Natural killer cell (primary cell): ENCODE measurements around the gene UQCC2. TPM values are rescaled to one million over a fixed set of nuclear protein-coding genes. Genes with fewer than 3 reads are reported as not detected.
A peak's percentile ranks its signal among the peaks of the same experiment; 100 is the strongest.

ENCODE experiments used
- ATAC-seq, 3 donors: fragments of 150-1000 bp in 2 of 3; fragments of 200-7000 bp in 1 of 3; cut with Tn5 transposase; 1 replicate in 1 of 3; 2 replicates in 2 of 3; pipeline ENCODE4 v1.10.0; 2021; ENCODE audit warnings: mild to moderate bottlenecking in 2 of 3, moderate library complexity in 2 of 3
- DNase-seq, 2 donors: peaks; one replicate each; pipeline versions ENCODE4 v3.0.0 to v3.0.0-alpha.2; 2013 to 2021; ENCODE audit warnings: mixed read lengths in 1 of 2
- H3K27ac ChIP-seq: one replicate; pipeline ENCODE4 v1.5.1; 2013; ENCODE audit warnings: mild to moderate bottlenecking, low read length
- H3K27me3 ChIP-seq: one replicate; pipeline ENCODE4 v1.6.1; 2013; ENCODE audit warnings: low read length; ENCODE audit not compliant: control insufficient read depth, insufficient read depth
- H3K36me3 ChIP-seq: one replicate; pipeline ENCODE4 v1.6.1; 2013; ENCODE audit warnings: low read length; ENCODE audit not compliant: control insufficient read depth, insufficient read depth
- H3K4me1 ChIP-seq: one replicate; pipeline ENCODE4 v1.6.1; 2013; ENCODE audit warnings: low read length; ENCODE audit not compliant: control insufficient read depth, insufficient read depth
- H3K4me3 ChIP-seq: one replicate; pipeline ENCODE4 v1.5.1; 2013; ENCODE audit warnings: low read length
- H3K9me3 ChIP-seq: one replicate; pipeline ENCODE4 v1.6.1; 2013; ENCODE audit warnings: low read length; ENCODE audit not compliant: control insufficient read depth, insufficient read depth
- H3K27ac Mint-ChIP-seq, 2 donors: one replicate each; pipeline ENCODE4 v1.8.0; 2022; ENCODE audit warnings: mild to moderate bottlenecking in 2 of 2, mixed read lengths in 2 of 2, moderate library complexity in 1 of 2
- H3K27me3 Mint-ChIP-seq, 2 donors: one replicate each; pipeline ENCODE4 v1.8.0; 2022; ENCODE audit warnings: low read depth in 2 of 2, mixed read lengths in 2 of 2
- H3K36me3 Mint-ChIP-seq: one replicate; pipeline ENCODE4 v1.8.0; 2022; ENCODE audit warnings: mixed read lengths
- H3K4me1 Mint-ChIP-seq, 2 donors: one replicate each; pipeline ENCODE4 v1.8.0; 2022; ENCODE audit warnings: mixed read lengths in 2 of 2
- H3K4me3 Mint-ChIP-seq: one replicate; pipeline ENCODE4 v1.8.0; 2022; ENCODE audit warnings: mild to moderate bottlenecking, moderate library complexity, mixed read lengths
- H3K9me3 Mint-ChIP-seq, 2 donors: one replicate each; pipeline ENCODE4 v1.8.0; 2022; ENCODE audit warnings: mixed read lengths in 2 of 2
- WGBS: methylation state at CpG from one replicate; pipeline ENCODE4 v1.1.7; 2013; ENCODE audit warnings: missing lambda C conversion rate; ENCODE audit not compliant: insufficient coverage; 5-methylcytosine and 5-hydroxymethylcytosine counted together
- intact Hi-C: fragments of 100-400 bp; cut with micrococcal nuclease; formaldehyde crosslinking; loops from one replicate; pipeline ENCODE4 v1.14.2; 2022
- total RNA-seq, 4 donors: library from RNA; stranded (reverse); fragments of 120-200 nt in 1 of 4; gene quantifications; one replicate each; pipeline versions ENCODE4 v1.2.3 to v1.2.4, GENCODE V29; 2013 to 2022
- TF ChIP-seq, protein P1 (sequence below): fragments of 200-600 bp; IDR thresholded peaks from one replicate; pipeline ENCODE4 v1.8.0; 2022; ENCODE audit warnings: antibody characterized with exemption

UQCC2 gene
- total RNA-seq, 3 donors from 2014 or later (not counting 1 experiment from before 2014, with no cell fraction given): 15.8 to 19.6 (median 16.5) TPM

GRCh38 chr6:33694977-33695376 is 16.5 kb downstream of the UQCC2 start:
- Histone ChIP-seq H3K27me3 (no peaks in the 10 kb centered on the region), H3K4me3 (no peak overlapping the region), H3K9me3 (no peaks in the 10 kb centered on the region), H3K36me3 (peaks cover 57% of the 10 kb centered on the region), H3K27ac (peak overlapping the region; percentile 83), H3K4me1 (peaks cover 59% of the 10 kb centered on the region)
- ATAC-seq: no peak
- WGBS: 87% methylated on average over 5 of the region's 5 CpGs
- no peaks in the 10 kb centered on the region for H3K36me3 Mint-ChIP-seq
- H3K27me3 Mint-ChIP-seq: no peaks in the 10 kb centered on the region
- intact Hi-C loops: no loop called here
- H3K4me3 Mint-ChIP-seq: peak overlapping the region; percentile 71
- H3K4me1 Mint-ChIP-seq: peaks cover 27 to 31% of the 10 kb centered on the region in 2 donors
- DNase-seq: peak in 1 of 2 donors; percentile 30
- no peaks in the 10 kb centered on the region for H3K9me3 Mint-ChIP-seq
- H3K27ac Mint-ChIP-seq: peak overlapping the region; percentile 96 to 98
- TF ChIP-seq, protein P1, sequence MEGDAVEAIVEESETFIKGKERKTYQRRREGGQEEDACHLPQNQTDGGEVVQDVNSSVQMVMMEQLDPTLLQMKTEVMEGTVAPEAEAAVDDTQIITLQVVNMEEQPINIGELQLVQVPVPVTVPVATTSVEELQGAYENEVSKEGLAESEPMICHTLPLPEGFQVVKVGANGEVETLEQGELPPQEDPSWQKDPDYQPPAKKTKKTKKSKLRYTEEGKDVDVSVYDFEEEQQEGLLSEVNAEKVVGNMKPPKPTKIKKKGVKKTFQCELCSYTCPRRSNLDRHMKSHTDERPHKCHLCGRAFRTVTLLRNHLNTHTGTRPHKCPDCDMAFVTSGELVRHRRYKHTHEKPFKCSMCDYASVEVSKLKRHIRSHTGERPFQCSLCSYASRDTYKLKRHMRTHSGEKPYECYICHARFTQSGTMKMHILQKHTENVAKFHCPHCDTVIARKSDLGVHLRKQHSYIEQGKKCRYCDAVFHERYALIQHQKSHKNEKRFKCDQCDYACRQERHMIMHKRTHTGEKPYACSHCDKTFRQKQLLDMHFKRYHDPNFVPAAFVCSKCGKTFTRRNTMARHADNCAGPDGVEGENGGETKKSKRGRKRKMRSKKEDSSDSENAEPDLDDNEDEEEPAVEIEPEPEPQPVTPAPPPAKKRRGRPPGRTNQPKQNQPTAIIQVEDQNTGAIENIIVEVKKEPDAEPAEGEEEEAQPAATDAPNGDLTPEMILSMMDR: no peak

- Mint-ChIP-seq H3K4me3 (peak overlapping the region; percentile 71), H3K4me1 (peaks cover 27 to 31% of the 10 kb centered on the region in 2 donors), H3K9me3 (no peaks in the 10 kb centered on the region), H3K36me3 (peaks cover 2% of the 10 kb centered on the region), H3K27me3 (no peaks in the 10 kb centered on the region), H3K27ac (peak overlapping the region; percentile 96 to 98)
- 34% methylated on average over 17 of the region's 19 CpGs for WGBS
- peaks cover 59% of the 10 kb centered on the region for H3K4me1 ChIP-seq
- no peaks in the 10 kb centered on the region for H3K27me3 ChIP-seq
- peak; percentile 28 to 80 for DNase-seq
- TF ChIP-seq, protein P1: no peak
- no peaks in the 10 kb centered on the region for H3K9me3 ChIP-seq
- no peak overlapping the region for H3K4me3 ChIP-seq
- H3K36me3 ChIP-seq: peaks cover 62% of the 10 kb centered on the region
- intact Hi-C loops: no loop called here
- peak overlapping the region; percentile 83 for H3K27ac ChIP-seq
- peak; percentile 56 to 69 (median 66) for ATAC-seq
Observed at GRCh38 chr6:33694401-33694931, 17.0 kb downstream of the UQCC2 start.

DNA sequence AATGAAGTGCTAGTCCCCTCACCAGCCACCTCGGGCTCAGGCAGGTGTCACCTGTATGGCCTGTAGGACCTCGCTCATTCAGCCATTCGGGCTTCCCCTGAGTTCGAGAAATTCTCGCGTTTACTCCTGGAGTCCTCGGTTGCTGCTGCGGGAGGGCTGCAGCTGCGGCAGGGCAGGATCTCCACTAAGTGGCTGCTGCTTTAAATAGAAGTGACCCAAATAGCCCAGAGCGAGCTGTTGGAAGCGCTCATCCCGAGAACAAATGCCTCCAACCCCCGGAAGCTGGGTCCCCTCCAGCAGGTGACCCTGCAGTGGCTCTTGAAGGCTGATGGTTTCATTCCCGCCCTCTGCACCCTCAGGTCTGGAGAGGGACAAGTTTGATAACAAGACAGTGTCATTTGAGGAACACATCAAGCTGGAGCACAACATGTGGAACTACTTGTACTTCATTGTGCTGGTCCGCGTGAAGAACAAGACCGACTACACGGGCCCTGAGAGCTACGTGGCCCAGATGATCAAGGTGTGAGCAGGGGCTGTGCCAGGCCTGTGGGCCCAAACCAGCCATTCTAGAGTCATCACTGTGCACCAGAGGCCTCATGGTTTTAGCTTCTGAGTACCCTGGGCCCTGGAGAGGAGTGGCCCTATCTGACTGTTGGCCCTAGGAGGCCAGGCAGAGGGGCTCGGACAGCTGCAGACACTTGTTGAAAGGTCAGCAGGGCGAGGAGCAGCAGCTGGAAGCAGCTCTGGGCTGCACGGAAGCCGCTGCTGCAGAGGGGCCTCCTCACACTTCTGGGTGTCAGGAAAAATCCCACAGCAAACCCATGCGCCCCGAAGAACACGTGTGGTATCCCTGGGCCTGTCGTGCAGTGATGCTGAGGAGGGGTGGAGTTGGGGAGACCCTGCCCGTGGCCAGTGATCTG is 18.1 kb downstream of the UQCC2 start:
- 74% methylated on average over 28 of the region's 28 CpGs for WGBS
- peaks cover 70% of the 10 kb centered on the region for H3K36me3 ChIP-seq
- Mint-ChIP-seq H3K4me1 (peaks cover 27 to 31% of the 10 kb centered on the region in 2 donors), H3K27me3 (no peaks in the 10 kb centered on the region), H3K36me3 (peaks cover 6% of the 10 kb centered on the region), H3K27ac (peak overlapping the region; percentile 96 to 98), H3K4me3 (peak overlapping the region; percentile 70), H3K9me3 (no peaks in the 10 kb centered on the region)
- no peaks in the 10 kb centered on the region for H3K9me3 ChIP-seq
- peaks cover 59% of the 10 kb centered on the region for H3K4me1 ChIP-seq
- TF ChIP-seq, protein P1: no peak
- no peak for ATAC-seq
- peak in 1 of 2 donors; percentile 26 for DNase-seq
- intact Hi-C loops: no loop called here
- peak overlapping the region; percentile 83 for H3K27ac ChIP-seq
- H3K4me3 ChIP-seq: no peak overlapping the region
- no peaks in the 10 kb centered on the region for H3K27me3 ChIP-seq
